ENCODE data around the gene IDS. TPM values are rescaled to one million over a fixed set of nuclear protein-coding genes. Genes with fewer than 3 reads are reported as not detected.
"Not testable (repeated sequence)": the region's sequence is repeated elsewhere in the genome, so short reads cannot be mapped to it uniquely, and the experiment has no call there.

The IDS gene
- total RNA-seq: 10 to 100 TPM; 80.2 to 91.0 (median 86.4) TPM

- no peak for TF ChIP-seq EP300 (IDR thresholded peaks at IDR 0.05)
- TF ChIP-seq POLR2AphosphoS5 (IDR thresholded peaks at IDR 0.05): peak; percentile 77 to 91
- peak; percentile 82 for TF ChIP-seq POLR2A (IDR thresholded peaks at IDR 0.05; ENCODE audit: low read depth)
- H3K9me3 ChIP-seq: no peaks in the 10 kb centered on the region
- peaks cover 7 to 20% (median 13%) of the 10 kb centered on the region in 4 donors for H3K36me3 ChIP-seq
- H3K27me3 ChIP-seq: no peaks in the 10 kb centered on the region
- H3K27ac ChIP-seq (replicated peaks in 1 of 4): peak within 1 kb of the TSS; percentile 80 to 91 (median 91)
- peaks cover 0 to 26% (median 16%) of the 10 kb centered on the region in 4 donors for H3K4me1 ChIP-seq
- peak within 1 kb of the TSS; percentile 64 to 81 (median 70) for H3K4me3 ChIP-seq
- DNase-seq (ENCODE audit: extremely low spot score): peak; percentile 97
- intact Hi-C loops (cut with DNase I): loop anchor here (10.0 kb wide), 1 partner anchor 1590 kb away; the partner anchor contains the start of gene FMR1
- WGBS: 26% methylated on average over 28 of the region's 54 CpGs
Measured at GRCh38 chrX:149504915-149505651, at the start of gene IDS. IDS (minus strand) TSS chrX:149505306; CDS start chrX:149505137, 169 bp downstream.

GRCh38 chrX:149551939-149552248 is 46.8 kb upstream of the IDS start:
- H3K4me3 ChIP-seq; H3K27ac ChIP-seq (replicated peaks in 1 of 4); H3K36me3 ChIP-seq; intact Hi-C loops (cut with DNase I); H3K4me1 ChIP-seq; H3K27me3 ChIP-seq; H3K9me3 ChIP-seq; DNase-seq (ENCODE audit: extremely low spot score): not testable (repeated sequence)
- WGBS: no CpG with 5 or more reads among the region's 6 CpGs

DNA sequence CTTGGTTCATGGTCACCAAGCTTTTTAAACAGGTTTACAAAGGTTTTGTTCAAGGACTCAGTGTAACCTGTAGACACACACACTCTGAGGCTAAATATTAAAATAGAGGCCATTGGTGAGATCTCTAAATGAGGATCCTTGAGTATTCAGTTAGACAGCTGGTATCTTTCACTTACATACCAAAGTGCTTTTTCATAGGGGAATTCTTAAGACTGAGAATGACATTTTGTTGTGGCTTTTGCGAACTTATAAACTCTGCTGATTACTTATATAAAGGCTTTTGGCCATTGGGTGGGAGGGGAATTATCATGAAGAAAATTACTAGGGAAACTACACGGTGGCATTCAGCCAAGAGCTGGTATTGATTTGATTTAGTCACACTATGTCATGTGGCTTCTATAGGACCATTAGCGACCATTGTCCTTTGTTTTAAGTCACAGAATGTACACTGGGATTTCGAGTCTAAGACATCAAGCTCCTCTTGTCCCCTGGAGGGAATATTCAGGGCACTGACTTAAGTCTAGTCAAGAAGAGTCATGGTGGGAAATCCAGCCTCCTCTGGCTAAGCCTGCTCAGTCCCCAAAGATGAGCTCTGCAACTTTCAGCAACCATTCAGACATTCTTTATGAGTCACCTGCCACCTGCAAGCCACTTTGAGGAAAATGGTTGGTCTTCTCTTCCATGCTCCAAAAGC is 46.3 kb upstream of the IDS start:
- H3K9me3 ChIP-seq; H3K27ac ChIP-seq (replicated peaks in 1 of 4); H3K27me3 ChIP-seq; H3K36me3 ChIP-seq; DNase-seq (ENCODE audit: extremely low spot score); intact Hi-C loops (cut with DNase I); H3K4me3 ChIP-seq; H3K4me1 ChIP-seq: not testable (repeated sequence)
- no CpG with 5 or more reads among the region's 4 CpGs for WGBS

DNA sequence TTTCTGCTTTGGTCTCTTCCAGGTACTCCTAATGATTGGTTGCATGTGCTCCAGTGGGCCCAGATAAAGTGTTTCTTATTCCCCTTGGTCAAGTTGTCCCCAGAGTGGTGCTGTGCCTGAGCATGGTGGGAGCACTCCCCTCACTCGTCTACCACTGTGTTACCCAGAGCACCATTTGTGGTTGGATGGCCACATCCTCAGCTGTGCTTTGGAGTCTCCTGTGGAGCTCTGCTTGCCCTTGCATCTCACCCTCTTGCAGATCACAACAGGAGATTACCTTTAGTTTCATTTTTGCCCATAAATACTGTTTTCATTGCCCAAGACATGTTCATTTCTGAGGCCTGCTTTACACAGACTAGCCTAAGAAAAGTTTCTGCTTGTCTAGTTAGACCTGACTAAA is 45.3 kb upstream of the IDS start:
- DNase-seq (ENCODE audit: extremely low spot score); H3K36me3 ChIP-seq; H3K4me1 ChIP-seq; H3K4me3 ChIP-seq; H3K27ac ChIP-seq (replicated peaks in 1 of 4); H3K9me3 ChIP-seq; H3K27me3 ChIP-seq; intact Hi-C loops (cut with DNase I): not testable (repeated sequence)
- 100% methylated on average over 1 of the region's 1 CpG for WGBS

DNA sequence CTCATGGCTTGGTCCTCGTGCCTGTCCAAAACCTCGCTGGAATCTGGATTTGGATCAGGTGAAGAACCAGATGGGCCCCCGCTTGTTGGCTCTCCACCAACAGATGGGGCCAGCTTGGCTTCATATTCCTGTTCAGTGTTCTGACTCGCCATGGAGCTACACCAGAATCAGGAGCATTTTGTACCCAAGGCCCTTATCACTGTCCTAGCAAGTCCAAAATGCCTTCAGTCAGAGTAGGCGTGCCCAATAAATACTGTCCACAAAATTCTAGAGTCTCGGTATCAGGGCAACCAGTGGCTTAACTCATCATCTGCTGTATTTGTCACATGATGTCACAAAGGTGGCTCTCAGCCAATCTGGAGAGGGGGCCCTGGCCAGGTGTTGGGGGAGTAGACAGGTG is 44.6 kb upstream of the IDS start, which contains the start of gene HSFX3:
Gene HSFX3, minus strand, starts transcription at position 224 of the 400 bp plus-strand sequence. Its CDS starts 72 bp downstream, at position 152.
- intact Hi-C loops (cut with DNase I); H3K27me3 ChIP-seq; DNase-seq (ENCODE audit: extremely low spot score); H3K36me3 ChIP-seq; H3K4me3 ChIP-seq; H3K9me3 ChIP-seq; H3K27ac ChIP-seq (replicated peaks in 1 of 4); H3K4me1 ChIP-seq: not testable (repeated sequence)
- WGBS: no CpG with 5 or more reads among the region's 6 CpGs

GRCh38 chrX:149547782-149548181 is 42.7 kb upstream of the IDS start:
- H3K27me3 ChIP-seq; H3K9me3 ChIP-seq; H3K4me1 ChIP-seq; H3K36me3 ChIP-seq; intact Hi-C loops (cut with DNase I); H3K27ac ChIP-seq (replicated peaks in 1 of 4); H3K4me3 ChIP-seq; DNase-seq (ENCODE audit: extremely low spot score): not testable (repeated sequence)
- WGBS: no CpG with 5 or more reads among the region's 3 CpGs

DNA sequence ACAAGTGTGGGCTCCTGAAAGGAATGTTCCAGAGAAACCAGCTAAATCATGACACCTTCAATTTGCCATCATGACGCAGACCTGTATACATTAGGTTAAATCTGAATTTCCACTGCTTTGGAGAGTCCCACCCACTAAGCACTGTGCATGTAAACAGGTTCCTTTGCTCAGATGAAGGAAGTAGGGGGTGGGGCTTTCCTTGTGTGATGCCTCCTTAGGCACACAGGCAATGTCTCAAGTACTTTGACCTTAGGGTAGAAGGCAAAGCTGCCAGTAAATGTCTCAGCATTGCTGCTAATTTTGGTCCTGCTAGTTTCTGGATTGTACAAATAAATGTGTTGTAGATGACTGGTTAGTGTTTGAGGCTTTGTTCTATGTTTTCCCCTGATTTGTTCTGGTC is 41.9 kb upstream of the IDS start:
- H3K27me3 ChIP-seq; H3K36me3 ChIP-seq; intact Hi-C loops (cut with DNase I); H3K27ac ChIP-seq (replicated peaks in 1 of 4); H3K4me3 ChIP-seq; H3K9me3 ChIP-seq; DNase-seq (ENCODE audit: extremely low spot score); H3K4me1 ChIP-seq: not testable (repeated sequence)
- WGBS: 83% methylated on average over 1 of the region's 1 CpG

- DNase-seq (ENCODE audit: extremely low spot score); H3K9me3 ChIP-seq; H3K27me3 ChIP-seq; H3K4me1 ChIP-seq; H3K36me3 ChIP-seq; intact Hi-C loops (cut with DNase I); H3K27ac ChIP-seq (replicated peaks in 1 of 4); H3K4me3 ChIP-seq: not testable (repeated sequence)
- WGBS: 72% methylated on average over 11 of the region's 29 CpGs
Measured at GRCh38 chrX:149545545-149546543, 40.7 kb upstream of the IDS start.
